ENCODE results near the gene TMEM273. TPM values are rescaled to one million over a fixed set of nuclear protein-coding genes. Genes with fewer than 3 reads are reported as not detected.

The TMEM273 gene
- polyA plus RNA-seq, 1 of the 3 experiments (the other 2 are of a cell fraction), result not detected

- H3K9me2 ChIP-seq, result no peaks in the 10 kb centered on the region
- CTCF ChIA-PET, result interaction anchor here (0.8 to 1.3 kb wide), 3 partner anchors 10 to 498 kb away, joined by 3 to 5 read pairs (median 3); no protein-coding TSS in a partner anchor
- WGBS (ENCODE audit: low lambda C conversion rate), result 50% methylated on average over 6 of the region's 6 CpGs
- DNase-seq, result no peak
- H3K36me3 ChIP-seq (replicated peaks in 1 of 2; ENCODE audit: control insufficient read depth in 1 of 2, insufficient read depth in 2 of 2, low read length in 1 of 2), result no peaks in the 10 kb centered on the region
- no peaks in the 10 kb centered on the region for H3K27me3 ChIP-seq (ENCODE audit: insufficient read depth)
- H2AFZ ChIP-seq (ENCODE audit: low read depth), result no peak overlapping the region
- no peak overlapping the region for H3K4me2 ChIP-seq
- H3K4me1 ChIP-seq (ENCODE audit: control insufficient read depth in 1 of 2, insufficient read depth in 2 of 2, low read depth in 1 of 2, low read length in 1 of 2), result peaks cover 0 to 36% of the 10 kb centered on the region in 2 experiments; a peak in 2 of 4 replicates
- no peak overlapping the region for H3K4me3 ChIP-seq (ENCODE audit: low read depth in 2 of 2, low read length in 1 of 2)
- H4K20me1 ChIP-seq (ENCODE audit: insufficient read depth), result no peaks in the 10 kb centered on the region
- no peaks in the 10 kb centered on the region for H3F3A ChIP-seq (replicated peaks; ENCODE audit: insufficient read depth)
- H3K9me3 ChIP-seq, result no peaks in the 10 kb centered on the region
- POLR2A ChIA-PET, result no interaction called here
- no peak overlapping the region for H3K9ac ChIP-seq
- no peak overlapping the region for H3K27ac ChIP-seq (ENCODE audit: low read depth in 2 of 2, low read length in 1 of 2)
- no peak for TF ChIP-seq TEAD4 (IDR thresholded peaks at IDR 0.05; ENCODE audit: borderline replicate concordance, insufficient read depth)
- TF ChIP-seq RCOR1 (IDR thresholded peaks at IDR 0.05; ENCODE audit: low read length), result no peak
- TF ChIP-seq JUND (IDR thresholded peaks at IDR 0.05), result no peak
- TF ChIP-seq MXI1 (IDR thresholded peaks at IDR 0.05; ENCODE audit: low read depth, low read length), result no peak
- no peak for TF ChIP-seq SMC3 (IDR thresholded peaks at IDR 0.05; ENCODE audit: low read depth, low read length)
- TF ChIP-seq FOXM1 (IDR thresholded peaks at IDR 0.05; ENCODE audit: low read depth), result no peak
- TF ChIP-seq POLR2AphosphoS5 (IDR thresholded peaks at IDR 0.05; ENCODE audit: low read depth, low read length), result no peak
- no peak for TF ChIP-seq FOXJ3 (CRISPR knock-in tag; IDR thresholded peaks at IDR 0.05)
- no peak for TF ChIP-seq RXRA (IDR thresholded peaks at IDR 0.05; ENCODE audit: borderline replicate concordance, low read depth)
- no peak for TF ChIP-seq EZH2phosphoT487 (IDR thresholded peaks at IDR 0.05; ENCODE audit: borderline replicate concordance, low read depth)
- TF ChIP-seq CTCF (IDR thresholded peaks at IDR 0.05), result no peak
- TF ChIP-seq EP300 (IDR thresholded peaks at IDR 0.05; ENCODE audit: borderline replicate concordance in 1 of 2, low read depth in 1 of 2, low read length in 1 of 2), result no peak
- no peak for TF ChIP-seq TCF12 (IDR thresholded peaks at IDR 0.05)
- TF ChIP-seq RFX5 (IDR thresholded peaks at IDR 0.05; ENCODE audit: low read length), result no peak
- TF ChIP-seq REST (IDR thresholded peaks at IDR 0.05; ENCODE audit: low read depth, low read length), result no peak
- TF ChIP-seq NFIC (IDR thresholded peaks at IDR 0.05; ENCODE audit: borderline replicate concordance), result no peak
- no peak for TF ChIP-seq GATA2 (CRISPR knock-in tag; IDR thresholded peaks at IDR 0.05)
- H3K79me2 ChIP-seq (ENCODE audit: insufficient read depth), result no peaks in the 10 kb centered on the region
These were observed 33.5 kb downstream of the TMEM273 start for GRCh38 chr10:49154641-49155040.

All from SK-N-SH (cell line).